ENCODE results near the gene DDR1.

GRCh38 chr6:30883685-30884520 is at the start of gene DDR1:
- no peak for TF ChIP-seq BHLHE40 (IDR thresholded peaks at IDR 0.05; ENCODE audit: borderline replicate concordance)
- TF ChIP-seq FOXA1 (IDR thresholded peaks at IDR 0.05), result no peak
- no peak for TF ChIP-seq FOXK2 (IDR thresholded peaks at IDR 0.05)
